HG03060 (cell line): Measurements from ENCODE around the gene FOXP4.
"Not testable (repeated sequence)": the region's sequence is repeated elsewhere in the genome, so short reads cannot be mapped to it uniquely, and the experiment has no call there.

Source experiments
- ATAC-seq: cut with Tn5 transposase; IDR thresholded peaks from one replicate; pipeline ENCODE4 v1.9.1; 2021; ENCODE audit warnings: low read depth, moderate number of reproducible peaks; ENCODE audit not compliant: unreplicated experiment

Gene FOXP4

DNA sequence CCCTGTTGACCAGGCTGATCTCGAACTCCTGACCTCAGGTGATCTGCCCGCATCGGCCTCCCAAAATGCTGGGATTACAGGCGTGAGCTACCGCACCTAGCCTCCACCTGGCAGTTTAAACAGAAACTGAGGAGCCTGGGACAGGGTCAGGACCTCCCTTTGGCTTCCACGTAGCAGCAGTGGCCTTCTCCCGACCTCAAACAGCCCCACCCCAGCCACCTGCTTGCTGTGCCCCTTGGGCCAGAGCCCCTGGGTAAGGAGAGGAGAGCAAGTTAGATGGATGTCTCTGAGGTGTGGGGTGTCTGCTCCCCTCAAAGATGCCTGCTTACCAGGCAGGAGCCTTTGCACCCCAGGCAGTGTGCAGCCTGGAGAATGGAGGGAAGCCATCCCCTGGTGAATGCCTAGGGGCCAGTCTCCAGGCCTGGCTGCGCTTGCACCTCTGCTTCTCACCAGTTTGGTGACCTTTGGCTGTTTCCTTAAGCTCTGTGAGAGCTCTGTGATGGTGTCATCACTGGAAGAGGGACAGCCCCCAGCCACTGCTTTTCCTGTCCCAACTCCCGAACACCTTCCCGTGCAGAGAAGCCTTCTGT lies 50.0 kb downstream of the FOXP4 start:
- no peak for ATAC-seq

DNA sequence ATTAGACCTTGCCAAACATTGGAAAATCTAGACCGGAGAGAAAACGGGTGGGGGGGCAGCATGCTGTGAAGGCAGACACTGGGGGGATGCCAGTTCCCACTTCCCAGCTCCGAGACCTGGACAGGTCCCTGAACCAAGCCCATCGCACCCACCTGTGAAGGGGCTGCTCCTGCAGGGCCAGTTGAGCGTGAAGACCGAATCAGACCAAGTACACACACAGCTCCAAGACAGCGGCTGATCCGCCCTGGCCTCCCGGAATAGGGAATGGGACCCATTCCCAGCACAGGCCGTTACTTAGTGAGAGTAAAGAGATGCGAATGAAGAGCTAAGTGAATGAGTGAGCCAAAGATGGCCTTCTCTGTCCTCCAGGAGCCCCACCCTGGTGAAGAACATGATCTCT lies 50.6 kb downstream of the FOXP4 start:
- ATAC-seq, result no peak

DNA sequence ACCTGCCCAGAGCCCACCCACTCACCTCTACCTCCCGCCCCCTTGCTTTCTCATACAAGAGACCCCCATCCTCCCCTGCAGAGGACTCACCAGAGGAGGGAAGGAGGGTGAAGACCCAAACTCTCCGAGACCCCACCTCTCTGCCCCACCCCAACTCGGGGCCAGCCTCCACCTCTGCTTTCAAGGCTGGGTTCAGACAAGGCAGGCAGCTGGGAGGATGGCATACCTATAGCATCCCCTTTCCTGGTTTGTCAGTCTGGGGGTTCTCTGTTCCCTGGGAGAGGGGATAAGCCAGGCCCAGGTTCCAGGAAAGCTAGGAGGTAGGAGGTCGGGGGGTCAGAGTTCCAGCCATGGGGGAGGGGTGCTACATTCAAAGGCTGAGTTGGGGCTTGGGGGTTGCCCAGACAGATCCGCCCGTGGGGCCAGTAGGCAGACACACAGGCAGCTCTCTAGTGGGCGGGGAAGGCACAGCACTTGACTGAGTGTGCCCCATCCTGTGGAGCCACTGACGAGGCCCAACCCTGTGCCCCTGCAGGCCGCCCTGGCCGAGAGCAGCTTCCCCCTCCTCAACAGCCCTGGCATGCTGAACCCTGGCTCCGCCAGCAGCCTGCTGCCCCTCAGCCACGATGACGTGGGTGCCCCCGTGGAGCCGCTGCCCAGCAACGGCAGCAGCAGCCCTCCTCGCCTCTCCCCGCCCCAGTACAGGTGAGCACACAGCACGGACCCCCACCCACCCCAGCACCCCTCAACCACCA lies 51.2 kb downstream of the FOXP4 start:
- no peak for ATAC-seq

DNA sequence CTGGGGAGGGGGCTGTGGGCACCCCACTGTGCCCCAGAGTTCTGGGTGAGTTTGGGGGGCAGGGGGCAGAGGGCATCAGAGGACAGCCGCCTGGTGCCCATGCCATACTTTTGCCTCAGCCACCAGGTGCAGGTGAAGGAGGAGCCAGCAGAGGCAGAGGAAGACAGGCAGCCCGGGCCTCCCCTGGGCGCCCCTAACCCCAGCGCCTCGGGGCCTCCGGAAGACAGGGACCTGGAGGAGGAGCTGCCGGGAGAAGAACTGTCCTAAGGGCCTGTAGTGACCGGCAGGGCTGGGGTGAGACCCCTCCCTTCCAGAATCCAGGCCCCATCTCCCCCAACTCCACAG lies 52.5 kb downstream of the FOXP4 start:
- no peak for ATAC-seq

DNA sequence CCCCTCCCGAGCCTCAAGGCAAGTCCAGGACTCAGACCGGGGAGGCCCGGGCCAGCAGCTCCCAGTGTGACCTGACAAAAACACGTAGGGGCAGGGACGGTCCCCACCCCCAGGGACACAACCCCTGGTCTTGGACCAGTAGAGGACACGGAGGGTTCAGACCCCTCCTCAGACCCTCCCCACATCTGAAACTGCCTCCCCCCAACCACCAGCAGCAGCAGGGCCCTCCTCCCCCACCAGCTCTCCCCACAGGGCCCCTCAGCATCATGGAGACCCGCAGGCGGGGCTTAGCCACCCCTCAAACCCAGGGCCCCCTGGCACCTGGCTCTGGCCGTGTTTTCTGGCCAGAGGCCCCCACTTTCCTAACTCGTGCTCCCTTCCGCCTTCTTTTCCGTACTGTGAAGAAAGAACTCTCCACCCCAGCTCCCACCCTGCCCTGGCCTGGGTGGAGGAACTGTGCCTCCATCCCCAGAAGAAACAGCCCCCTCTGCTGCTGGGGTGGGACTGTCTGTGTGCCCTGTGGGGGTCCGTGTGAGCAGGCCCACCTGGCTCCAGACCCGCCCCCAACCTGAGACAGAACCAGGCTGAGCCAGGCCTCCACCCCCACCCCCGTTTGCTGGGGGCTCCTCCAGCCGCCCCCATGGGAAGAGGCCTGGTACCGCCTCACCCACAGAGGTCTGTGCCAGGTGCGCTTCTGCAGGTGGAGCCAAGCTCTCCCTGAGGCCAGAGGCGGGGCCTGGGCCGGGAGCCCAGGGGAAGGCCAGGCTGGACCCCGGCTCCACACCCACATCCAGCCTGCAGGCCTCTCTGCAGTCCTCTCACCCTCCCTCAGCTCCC lies 53.1 kb downstream of the FOXP4 start:
- no peak for ATAC-seq

DNA sequence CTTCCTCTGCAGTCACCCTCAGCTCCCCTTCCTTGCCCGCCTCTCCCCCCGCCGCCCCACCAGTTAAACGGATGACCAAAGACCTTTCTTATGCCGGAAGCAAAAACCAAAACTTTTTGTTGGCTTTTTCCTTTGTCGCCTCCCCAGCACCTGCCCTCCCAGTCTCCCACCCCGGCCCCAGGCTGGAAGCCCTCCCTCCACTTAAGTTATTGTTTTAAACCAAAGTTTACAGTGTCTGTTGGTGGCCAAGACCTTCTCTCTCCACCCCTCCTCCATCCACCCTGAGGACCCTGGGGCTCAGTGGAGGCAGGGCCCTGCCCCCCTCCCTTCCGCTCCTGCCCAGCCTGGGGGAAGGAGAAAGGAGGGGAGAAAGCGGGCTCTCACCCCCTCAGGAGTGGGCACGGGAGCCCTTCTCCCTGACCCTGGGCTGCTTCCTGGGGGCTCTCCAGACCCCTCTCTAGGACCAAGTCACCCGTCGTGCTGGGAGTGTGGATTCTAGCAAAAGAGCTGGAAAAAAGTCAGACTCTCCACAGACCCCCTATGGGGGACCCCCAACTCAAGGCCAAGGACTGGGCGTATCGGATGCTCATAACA lies 53.8 kb downstream of the FOXP4 start:
- no peak for ATAC-seq

DNA sequence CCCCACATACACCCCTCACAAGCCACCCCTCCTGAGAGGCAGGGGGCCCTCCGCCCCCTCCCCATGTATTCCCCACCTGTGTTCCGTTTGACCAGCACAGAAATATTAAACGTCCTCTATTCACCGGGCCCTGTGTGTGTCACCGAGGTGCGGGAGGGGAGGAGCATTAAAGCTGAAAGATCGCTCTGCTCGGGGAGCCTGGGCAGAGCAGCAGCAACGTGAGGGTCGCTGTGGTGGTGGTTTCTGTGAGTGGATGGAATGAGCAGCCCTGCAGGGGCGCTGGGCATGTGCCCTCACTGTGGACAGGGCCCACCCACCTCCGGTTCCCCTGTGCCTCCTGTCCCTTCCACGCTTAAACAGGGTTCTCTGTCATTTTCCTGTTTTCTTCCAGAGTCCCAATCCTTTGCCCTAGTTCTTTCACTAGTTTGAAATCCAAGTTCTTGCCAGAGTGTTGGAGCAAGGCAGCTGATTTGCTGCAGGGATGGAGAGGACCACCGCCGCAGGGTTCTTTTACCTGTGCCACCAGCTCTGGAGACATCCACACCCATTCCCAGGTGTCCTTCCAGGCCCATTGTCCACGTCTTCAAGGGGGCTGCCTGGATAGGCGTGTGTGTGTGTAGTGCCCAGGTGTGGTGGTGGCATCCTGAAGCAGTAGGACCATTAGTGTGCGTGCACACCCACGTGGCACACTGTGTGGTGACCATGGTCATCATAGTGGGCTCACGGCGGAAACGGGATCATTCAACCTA lies 54.5 kb downstream of the FOXP4 start:
- ATAC-seq, result no peak

DNA sequence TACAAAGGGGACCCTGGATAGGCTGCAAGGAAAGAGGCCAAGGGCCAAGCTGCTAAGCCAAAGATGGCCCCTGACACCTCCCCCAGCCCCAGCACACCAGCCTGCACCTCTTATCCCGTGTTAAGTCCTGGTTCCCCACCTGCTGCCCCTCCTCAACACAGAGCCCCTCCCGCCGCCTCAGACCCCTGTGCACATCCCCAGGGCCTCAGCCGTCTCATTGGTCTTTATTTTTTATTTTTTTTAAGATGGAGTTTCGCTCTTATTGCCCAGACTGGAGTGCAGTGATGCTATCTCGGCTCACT lies 55.0 kb downstream of the FOXP4 start:
- ATAC-seq, result no peak

DNA sequence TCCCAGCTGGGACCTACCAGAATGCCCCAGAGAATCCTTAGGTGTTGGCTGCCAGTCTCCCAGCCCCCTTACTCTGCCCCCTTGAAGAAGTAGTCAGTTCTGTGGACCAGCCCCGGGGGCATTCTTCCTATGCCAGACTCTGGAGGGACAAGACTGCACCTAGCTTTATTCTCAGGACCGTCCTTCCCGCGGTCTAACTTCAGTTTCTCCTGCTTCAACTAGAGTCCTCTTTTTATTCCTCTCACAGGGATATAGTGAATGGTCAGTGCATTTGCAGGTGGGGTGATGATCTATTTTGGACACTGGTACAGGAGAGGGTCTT lies 56.2 kb downstream of the FOXP4 start:
- ATAC-seq, result no peak

DNA sequence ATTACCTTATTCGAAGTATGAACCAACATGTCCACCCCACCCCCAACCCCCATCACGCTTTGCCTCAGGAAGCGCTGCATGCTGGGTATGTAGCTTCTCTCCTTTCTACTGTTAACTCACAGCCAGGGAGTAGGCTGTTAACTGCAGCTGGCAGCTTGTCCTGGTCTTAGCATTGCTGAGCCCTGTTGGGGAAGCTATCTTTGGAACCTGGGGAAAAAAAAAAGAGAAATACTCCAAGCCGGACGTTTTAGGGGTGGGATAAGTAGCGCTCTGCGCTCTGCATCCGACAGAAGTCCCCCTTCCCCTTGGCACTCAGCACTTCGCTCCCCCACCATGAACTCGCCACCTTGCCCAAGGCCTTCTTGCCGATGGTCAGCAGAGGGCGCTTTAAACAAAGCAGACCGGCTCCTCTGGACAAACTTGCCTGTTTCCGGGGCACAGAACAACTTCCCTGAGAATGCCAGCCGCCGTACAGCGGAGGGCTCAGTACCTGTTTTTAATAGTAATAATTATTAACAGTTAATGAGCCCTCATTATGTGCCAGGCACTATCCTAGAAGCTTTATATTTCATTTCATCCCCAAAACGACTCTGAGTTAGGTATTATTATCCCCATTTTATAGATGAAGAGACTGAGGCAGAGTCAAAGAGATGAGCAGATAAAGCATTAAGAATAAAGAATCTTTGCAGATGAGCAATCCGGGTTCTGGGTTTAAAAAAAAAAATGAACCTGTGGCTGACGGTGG lies 56.9 kb downstream of the FOXP4 start:
- no peak for ATAC-seq

DNA sequence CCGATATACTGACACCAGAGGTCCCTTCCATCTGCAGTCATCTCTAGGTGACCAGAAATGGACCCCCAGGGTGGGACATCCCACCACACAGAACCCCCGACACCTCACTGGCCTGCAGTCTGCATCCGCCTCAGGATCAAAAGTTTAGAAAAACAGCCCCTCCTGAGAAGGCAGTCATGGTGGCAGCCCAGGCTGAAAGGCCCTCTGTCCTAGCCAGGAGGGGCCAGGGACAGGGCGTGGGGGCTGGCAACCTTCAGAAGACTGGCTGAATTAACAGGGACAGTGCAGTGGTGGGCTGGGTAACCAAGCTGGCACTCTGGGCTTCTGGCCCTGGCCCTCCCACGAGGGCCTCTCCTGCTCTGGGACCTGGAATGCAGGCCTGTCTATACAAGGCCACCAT lies 57.8 kb downstream of the FOXP4 start:
- no peak for ATAC-seq

DNA sequence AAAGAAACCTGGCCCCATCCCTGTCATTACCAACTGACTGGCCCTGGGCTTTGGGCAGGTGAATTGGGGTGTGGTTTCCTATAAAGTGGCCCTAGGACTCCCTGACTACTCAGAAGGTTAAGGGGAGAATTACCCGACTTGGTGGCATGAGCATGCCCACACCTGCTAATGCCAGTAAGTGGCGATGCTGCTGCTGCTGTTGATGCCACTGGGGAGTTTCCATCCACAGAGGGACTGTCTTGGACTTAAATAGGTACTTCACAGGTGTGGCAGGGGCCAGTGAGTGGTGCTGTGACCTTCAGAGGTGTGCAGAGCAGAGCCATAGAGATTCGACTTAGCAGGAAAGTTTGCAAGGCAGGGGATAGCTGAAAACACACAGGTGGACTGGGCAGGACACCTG lies 59.5 kb downstream of the FOXP4 start:
- ATAC-seq, result no peak

DNA sequence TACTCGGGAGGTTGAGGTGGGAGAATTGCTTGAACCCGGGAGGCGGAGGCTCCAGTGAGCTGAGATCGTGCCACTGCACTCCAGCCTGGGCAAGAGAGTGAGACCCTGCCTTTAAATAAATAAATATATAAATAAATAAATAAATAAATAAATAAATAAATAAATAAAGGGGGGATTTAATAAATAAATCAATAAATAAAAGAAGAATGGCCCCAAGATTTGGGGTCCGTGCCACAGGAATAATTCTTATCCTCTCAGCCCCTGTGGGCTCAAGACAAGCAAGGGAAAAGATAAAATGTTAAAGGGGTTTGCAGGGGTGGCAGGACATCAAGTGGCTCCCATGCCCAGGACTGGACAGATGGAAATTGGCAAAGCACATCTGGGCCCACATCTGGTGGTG lies 60.9 kb downstream of the FOXP4 start:
- ATAC-seq, result no peak

DNA sequence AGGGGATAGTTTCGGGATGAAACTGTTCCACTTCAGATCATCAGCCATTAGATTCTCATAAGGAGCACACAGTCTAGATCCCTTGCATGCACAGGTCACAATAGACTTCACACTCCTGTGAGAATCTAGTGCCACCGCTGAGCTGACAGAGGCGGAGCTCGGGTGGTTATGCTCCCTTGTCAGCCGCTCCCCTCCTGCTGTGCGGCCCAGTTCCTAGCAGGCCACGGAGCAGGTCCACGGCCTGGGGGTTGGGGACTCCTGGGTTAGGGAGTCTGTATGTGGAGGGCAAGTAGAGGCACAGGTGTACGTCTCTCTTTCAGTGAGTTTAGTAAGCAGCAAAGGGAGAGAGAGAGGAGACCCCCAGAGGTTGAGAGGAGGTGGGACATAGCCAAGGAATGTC lies 61.6 kb downstream of the FOXP4 start:
- no peak for ATAC-seq

DNA sequence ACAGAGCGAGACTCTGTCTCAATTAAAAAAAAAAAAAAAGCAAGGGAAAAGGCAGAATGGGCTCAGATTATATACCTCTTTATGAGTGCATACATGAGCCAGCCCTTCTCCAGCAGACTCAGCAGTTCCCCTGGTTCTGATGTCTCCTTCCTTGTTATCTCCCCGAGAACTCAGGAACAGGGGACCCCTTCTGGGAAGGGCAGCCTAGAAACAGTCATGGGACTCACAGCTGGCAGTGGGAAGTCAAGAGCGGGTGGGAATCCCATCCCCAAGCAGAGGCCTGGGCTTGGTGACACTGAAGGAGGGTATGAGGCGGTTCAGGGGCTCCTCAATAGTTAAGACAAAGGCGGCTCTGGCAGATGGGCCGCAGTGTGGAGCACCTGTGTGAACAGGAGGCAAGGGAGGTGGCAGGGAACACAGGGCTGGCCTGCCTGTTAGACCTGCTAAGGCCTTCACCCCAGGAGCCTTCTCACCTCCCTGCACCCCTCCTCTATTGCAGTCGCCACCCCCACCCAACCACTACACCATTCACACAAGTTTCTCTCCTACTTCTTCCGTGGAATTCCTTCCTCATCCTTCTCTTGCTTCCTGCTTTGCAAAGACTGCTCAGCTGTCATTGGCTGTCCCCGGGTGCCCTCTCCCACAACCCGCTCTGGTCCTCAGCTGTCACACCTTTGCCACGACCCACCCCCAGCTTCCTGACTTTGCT lies 62.4 kb downstream of the FOXP4 start:
- no peak for ATAC-seq

DNA sequence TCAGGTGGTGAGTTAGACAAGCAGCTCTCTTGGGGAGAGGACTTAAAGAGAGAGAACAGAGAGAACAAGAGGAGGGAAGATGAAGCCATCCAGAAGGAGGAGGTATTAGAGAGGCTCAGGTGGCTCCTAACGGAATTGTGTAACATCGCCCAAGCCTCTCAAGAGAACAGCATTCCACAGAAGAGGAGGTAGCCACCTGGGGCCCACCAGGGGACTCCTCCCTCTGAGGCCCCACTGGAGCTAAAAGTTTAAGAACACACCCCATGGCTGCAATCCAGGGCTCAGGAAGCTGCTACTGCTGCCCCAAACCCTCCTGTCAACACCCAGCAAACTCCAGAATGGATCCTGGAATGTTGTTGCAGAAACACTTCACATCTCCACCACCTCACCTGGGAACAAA lies 68.5 kb downstream of the FOXP4 start:
- ATAC-seq, result no peak

DNA sequence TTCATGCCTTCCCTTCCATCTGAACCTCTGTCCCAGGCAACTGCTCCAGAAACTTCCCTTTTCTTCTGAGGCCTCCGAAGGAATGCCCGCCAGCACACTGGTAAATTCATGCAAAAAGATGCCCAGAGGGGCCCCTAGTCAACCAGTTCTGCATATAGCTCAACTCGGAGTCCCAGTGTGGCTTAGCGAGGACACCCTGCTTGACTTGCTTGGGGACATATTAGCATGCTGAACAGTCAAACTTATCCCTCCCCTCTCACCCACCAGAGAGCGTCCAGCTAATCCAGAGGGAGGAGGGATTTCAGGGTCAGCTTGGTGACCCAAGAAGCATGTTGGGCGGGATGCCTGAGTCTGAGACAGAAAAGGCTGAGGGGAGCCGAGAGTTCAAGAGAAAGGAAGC lies 69.1 kb downstream of the FOXP4 start:
- ATAC-seq, result no peak

DNA sequence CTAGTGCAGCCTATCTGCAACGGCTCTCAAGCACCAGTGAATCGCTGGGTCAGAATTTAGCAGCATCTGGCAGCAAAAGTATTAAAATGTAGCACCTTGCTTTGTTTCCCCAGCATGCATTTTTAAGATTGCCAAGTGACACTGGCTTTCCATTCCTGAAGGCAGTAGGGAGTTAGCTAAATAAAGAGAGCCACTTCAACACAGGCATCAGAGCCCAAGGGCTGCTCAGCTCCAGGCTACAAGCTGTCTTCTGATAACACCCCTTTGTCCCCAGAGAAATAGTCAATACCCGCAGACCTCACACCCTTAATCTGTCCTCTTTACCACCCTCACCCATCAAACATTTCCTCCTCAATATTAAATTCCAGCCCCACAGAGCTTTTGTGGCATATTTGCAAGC lies 72.4 kb downstream of the FOXP4 start:
- ATAC-seq, result no peak

DNA sequence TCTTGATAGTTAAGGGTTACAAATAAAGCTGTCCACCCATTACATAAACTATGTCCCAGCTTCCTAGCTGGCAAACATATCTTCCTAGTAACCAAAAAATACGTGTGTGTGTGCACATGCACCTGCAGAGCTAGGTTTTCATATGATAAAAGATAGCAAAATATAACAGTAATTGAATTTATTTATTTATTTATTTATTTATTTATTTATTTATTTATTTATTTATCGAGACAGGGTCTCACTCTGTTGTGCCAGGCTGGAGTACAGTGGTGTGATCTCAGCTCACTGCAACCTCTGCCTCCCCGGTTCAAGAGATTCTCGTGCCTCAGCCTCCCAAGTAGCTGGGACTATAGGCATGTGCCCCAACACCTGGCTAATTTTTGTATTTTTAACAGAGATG lies 73.0 kb downstream of the FOXP4 start:
- not testable (repeated sequence) for ATAC-seq

DNA sequence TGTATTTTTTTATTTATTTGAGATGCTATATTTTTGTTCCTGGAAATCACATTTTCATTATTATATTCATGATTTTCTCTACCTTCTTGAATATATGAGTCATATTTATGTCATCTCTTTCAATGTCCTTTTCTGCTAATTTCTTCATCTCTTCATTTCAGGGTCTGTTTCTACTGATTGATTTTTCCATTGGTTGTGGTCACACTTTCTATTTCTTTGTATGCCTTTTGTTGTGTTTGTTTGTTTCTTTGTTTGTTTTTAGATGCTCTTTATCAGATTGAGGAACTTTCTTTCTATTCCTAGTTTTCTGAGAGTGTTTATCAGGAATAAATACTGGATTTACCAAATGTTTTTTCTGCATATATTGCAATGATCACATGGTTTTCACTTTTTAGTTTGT lies 75.2 kb downstream of the FOXP4 start:
- ATAC-seq, result no peak
